ENCODE measurements around the gene CBR4.
"Not testable (repeated sequence)": the region's sequence is repeated elsewhere in the genome, so short reads cannot be mapped to it uniquely, and the experiment has no call there.

The CBR4 gene

GRCh38 chr4:169010125-169011023, at the start of gene CBR4:
TSS of gene CBR4 (minus strand) at chr4:169010255. CDS start at chr4:169010089, 166 bp downstream.
- DNase-seq (ENCODE audit: low spot score) = peak; percentile 95

- DNase-seq (ENCODE audit: low spot score) = no peak
These were observed 49.5 kb upstream of the CBR4 start for GRCh38 chr4:169059306-169060211.

GRCh38 chr4:169058312-169058711, 48.3 kb upstream of the CBR4 start:
- no peak for DNase-seq (ENCODE audit: low spot score)

GRCh38 chr4:169054879-169055278, 44.8 kb upstream of the CBR4 start:
- DNase-seq (ENCODE audit: low spot score) = no peak

- DNase-seq (ENCODE audit: low spot score) = no peak
These were observed 42.5 kb upstream of the CBR4 start for GRCh38 chr4:169052594-169052945.

GRCh38 chr4:169051761-169052593, 41.9 kb upstream of the CBR4 start:
- no peak for DNase-seq (ENCODE audit: low spot score)

GRCh38 chr4:169050881-169051760, 41.1 kb upstream of the CBR4 start:
- DNase-seq (ENCODE audit: low spot score) = no peak

GRCh38 chr4:169050284-169050683, 40.2 kb upstream of the CBR4 start:
- no peak for DNase-seq (ENCODE audit: low spot score)

- DNase-seq (ENCODE audit: low spot score) = no peak
These were observed 38.9 kb upstream of the CBR4 start for GRCh38 chr4:169048868-169049414.

- no peak for DNase-seq (ENCODE audit: low spot score)
These were observed 37.9 kb upstream of the CBR4 start for GRCh38 chr4:169047956-169048355.

- DNase-seq (ENCODE audit: low spot score) = no peak
These were observed 36.0 kb upstream of the CBR4 start for GRCh38 chr4:169045862-169046584.

GRCh38 chr4:169044714-169045447, 34.8 kb upstream of the CBR4 start:
- no peak for DNase-seq (ENCODE audit: low spot score)

- no peak for DNase-seq (ENCODE audit: low spot score)
These were observed 32.6 kb upstream of the CBR4 start for GRCh38 chr4:169042608-169043007.

GRCh38 chr4:169040559-169041261, 30.7 kb upstream of the CBR4 start:
- no peak for DNase-seq (ENCODE audit: low spot score)

- DNase-seq (ENCODE audit: low spot score) = no peak
These were observed 29.3 kb upstream of the CBR4 start for GRCh38 chr4:169039251-169039954.

- DNase-seq (ENCODE audit: low spot score) = no peak
These were observed 27.5 kb upstream of the CBR4 start for GRCh38 chr4:169037506-169037905.

- DNase-seq (ENCODE audit: low spot score) = not testable (repeated sequence)
These were observed 26.0 kb upstream of the CBR4 start for GRCh38 chr4:169035871-169036620.

Measured in left forelimb (tissue), 1 donor.